ENCODE results near the gene DCTN2. TPM values are rescaled to one million over a fixed set of nuclear protein-coding genes. Genes with fewer than 3 reads are reported as not detected.

Gene DCTN2
- total and polyA plus RNA-seq, 7 experiments from 2014 or later, result 52.1 to 78.8 (median 63.0) TPM

DNA sequence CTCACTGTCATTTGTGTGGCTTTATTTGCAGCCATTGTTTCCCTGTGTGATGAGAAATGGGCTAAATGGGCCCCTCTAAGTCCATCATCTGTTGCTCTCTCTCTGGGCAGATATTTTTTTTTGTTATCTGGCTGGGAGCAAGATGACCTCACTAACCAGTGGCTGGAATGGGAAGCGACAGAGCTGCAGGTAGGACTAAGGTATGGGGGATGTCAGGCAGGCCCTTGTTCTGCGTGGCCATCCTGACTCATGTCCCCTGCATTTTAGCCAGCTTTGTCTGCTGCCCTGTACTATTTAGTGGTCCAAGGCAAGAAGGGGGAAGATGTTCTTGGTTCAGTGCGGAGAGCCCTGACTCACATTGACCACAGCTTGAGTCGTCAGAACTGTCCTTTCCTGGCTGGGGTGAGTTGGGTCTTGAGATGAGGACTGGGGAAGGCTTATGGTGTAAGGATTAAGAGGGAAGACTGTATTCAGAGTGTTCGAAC, 57.8 kb downstream of the DCTN2 start:
- no peaks in the 10 kb centered on the region for H3K9me3 Mint-ChIP-seq
- peak overlapping the region; percentile 89 to 100 (median 98) for H3K4me3 Mint-ChIP-seq
- POLR2A ChIA-PET, result interaction anchor here (0.9 to 6.7 kb wide), 7 partner anchors 9 to 30 kb away, joined by 3 to 52 read pairs (median 4); partner anchors contain the start of genes ARHGAP9 and DDIT3
- peaks cover 19 to 40% (median 35%) of the 10 kb centered on the region in 7 donors for H3K4me1 Mint-ChIP-seq
- intact Hi-C loops (cut with micrococcal nuclease), result loop anchor here (2.0 to 5.0 kb wide), 2 partner anchors 30 to 1372 kb away; partner anchors contain the start of genes GLI1 (in 1 of the 2), RPL41 (in 1 of the 2) and ZC3H10 (in 1 of the 2)
- DNase-seq, result no peak
- Histone ChIP-seq H3K27ac (ENCODE audit: low read depth, low read length) (peak overlapping the region; percentile 86), H3K9me3 (ENCODE audit: control insufficient read depth in 2 of 3, low read length in 3 of 3) (no peaks in the 10 kb centered on the region), H3K27me3 (ENCODE audit: control insufficient read depth in 2 of 2, insufficient read depth in 2 of 2, low read length in 2 of 2) (no peaks in the 10 kb centered on the region), H3K4me1 (ENCODE audit: control insufficient read depth in 2 of 2, insufficient read depth in 2 of 2, low read length in 2 of 2) (peaks cover 17 to 21% of the 10 kb centered on the region in 2 donors), H3K36me3 (ENCODE audit: control insufficient read depth in 2 of 3, insufficient read depth in 3 of 3, low read length in 3 of 3) (peaks cover 5 to 44% (median 10%) of the 10 kb centered on the region in 3 experiments), H3K4me3 (ENCODE audit: low read length) (peak overlapping the region; percentile 1)
- H3K27ac Mint-ChIP-seq, result peak overlapping the region; percentile 86 to 99 (median 96)
- ATAC-seq, result no peak
- peaks cover 7 to 31% (median 21%) of the 10 kb centered on the region in 5 donors for H3K36me3 Mint-ChIP-seq
- H3K27me3 Mint-ChIP-seq, result peaks cover 0 to 2% (median 0%) of the 10 kb centered on the region in 5 donors
- CTCF ChIA-PET, result interaction anchor here (0.7 to 0.8 kb wide), 2 partner anchors 8 to 26 kb away, joined by 3 read pairs; no protein-coding TSS in a partner anchor

GRCh38 chr12:57488402-57489156, 58.4 kb downstream of the DCTN2 start:
- Histone ChIP-seq H3K4me1 (ENCODE audit: control insufficient read depth in 2 of 2, insufficient read depth in 2 of 2, low read length in 2 of 2) (peaks cover 17 to 21% of the 10 kb centered on the region in 2 donors), H3K27ac (ENCODE audit: low read depth, low read length) (peak overlapping the region; percentile 86), H3K4me3 (ENCODE audit: low read length) (peak overlapping the region; percentile 89), H3K9me3 (ENCODE audit: control insufficient read depth in 2 of 3, low read length in 3 of 3) (no peaks in the 10 kb centered on the region), H3K36me3 (ENCODE audit: control insufficient read depth in 2 of 3, insufficient read depth in 3 of 3, low read length in 3 of 3) (peaks cover 5 to 44% (median 10%) of the 10 kb centered on the region in 3 experiments), H3K27me3 (ENCODE audit: control insufficient read depth in 2 of 2, insufficient read depth in 2 of 2, low read length in 2 of 2) (no peaks in the 10 kb centered on the region)
- Mint-ChIP-seq H3K36me3 (peaks cover 7 to 27% (median 21%) of the 10 kb centered on the region in 5 donors), H3K27ac (peak overlapping the region; percentile 86 to 99 (median 96)), H3K27me3 (peaks cover 0 to 2% (median 0%) of the 10 kb centered on the region in 5 donors), H3K4me3 (peak overlapping the region; percentile 89 to 100 (median 98)), H3K4me1 (peaks cover 19 to 41% (median 35%) of the 10 kb centered on the region in 7 donors), H3K9me3 (no peaks in the 10 kb centered on the region)
- ChIA-PET CTCF (interaction anchor here (0.7 to 0.9 kb wide), 3 partner anchors 8 to 25 kb away, joined by 3 read pairs; no protein-coding TSS in a partner anchor), POLR2A (interaction anchor here (0.6 to 6.7 kb wide), 10 partner anchors 8 to 58 kb away, joined by 3 to 52 read pairs (median 4); partner anchors contain the start of genes ARHGAP9 and DDIT3)
- DNase-seq (no peak), ATAC-seq (no peak)
- intact Hi-C loops (cut with micrococcal nuclease), result loop anchor here (1.0 to 5.0 kb wide), 3 partner anchors 30 to 1371 kb away; partner anchors contain the start of genes DDIT3 (in 1 of the 2), GLI1 (in 1 of the 2), RPL41 (in 1 of the 2) and ZC3H10 (in 1 of the 2)

DNA sequence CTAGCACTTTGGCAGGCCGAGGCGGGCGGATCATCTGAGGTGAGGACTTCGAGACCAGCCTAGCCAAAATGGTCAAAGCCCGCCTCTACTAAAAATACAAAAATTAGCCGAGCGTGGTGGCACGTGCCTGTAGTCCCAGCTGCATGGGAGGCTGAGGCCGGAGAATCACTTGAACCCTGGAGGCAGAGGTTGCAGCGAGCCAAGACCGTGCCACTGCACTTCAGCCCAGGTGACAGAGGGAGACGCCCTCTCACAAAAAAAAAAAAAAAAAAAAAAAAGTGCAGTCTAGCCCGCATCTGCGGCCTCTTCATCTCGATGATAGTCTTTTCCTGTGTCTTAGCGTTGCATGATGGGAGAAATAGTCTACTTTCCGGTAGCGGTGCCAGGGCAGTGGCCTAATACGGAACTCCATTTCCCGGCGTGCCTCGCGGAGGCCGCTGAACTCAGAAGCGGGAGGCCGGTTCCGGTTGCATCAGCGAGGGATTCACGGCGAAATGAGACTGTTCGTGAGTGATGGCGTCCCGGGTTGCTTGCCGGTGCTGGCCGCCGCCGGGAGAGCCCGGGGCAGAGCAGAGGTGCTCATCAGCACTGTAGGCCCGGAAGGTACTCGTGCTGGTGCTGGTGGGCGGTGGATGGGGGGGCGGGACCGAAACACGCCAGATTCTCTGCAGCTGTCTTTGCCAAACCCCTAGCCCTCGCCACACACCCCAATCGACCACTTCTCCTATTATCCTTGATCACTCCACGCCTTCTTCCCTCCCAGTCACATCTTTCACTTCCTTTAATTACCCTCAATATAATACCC, 59.2 kb downstream of the DCTN2 start, which contains the start of gene MARS1:
Gene MARS1, plus strand, starts transcription at position 472 of the 805 bp plus-strand sequence. Its CDS starts 23 bp downstream, at position 495.
- Mint-ChIP-seq H3K27me3 (peaks cover 0 to 2% (median 0%) of the 10 kb centered on the region in 5 donors), H3K36me3 (peaks cover 7 to 25% (median 20%) of the 10 kb centered on the region in 5 donors), H3K9me3 (no peaks in the 10 kb centered on the region), H3K4me3 (peak within 1 kb of the TSS; percentile 89 to 100 (median 98)), H3K4me1 (peaks cover 21 to 48% (median 40%) of the 10 kb centered on the region in 7 donors), H3K27ac (peak within 1 kb of the TSS; percentile 86 to 99 (median 96))
- Histone ChIP-seq H3K4me1 (ENCODE audit: control insufficient read depth in 2 of 2, insufficient read depth in 2 of 2, low read length in 2 of 2) (peaks cover 17 to 21% of the 10 kb centered on the region in 2 donors), H3K4me3 (ENCODE audit: low read length) (peak within 1 kb of the TSS; percentile 89), H3K9me3 (ENCODE audit: control insufficient read depth in 2 of 3, low read length in 3 of 3) (no peaks in the 10 kb centered on the region), H3K27me3 (ENCODE audit: control insufficient read depth in 2 of 2, insufficient read depth in 2 of 2, low read length in 2 of 2) (no peaks in the 10 kb centered on the region), H3K36me3 (ENCODE audit: control insufficient read depth in 2 of 3, insufficient read depth in 3 of 3, low read length in 3 of 3) (peaks cover 2 to 41% (median 10%) of the 10 kb centered on the region in 3 experiments), H3K27ac (ENCODE audit: low read depth, low read length) (peak within 1 kb of the TSS; percentile 86)
- POLR2A ChIA-PET, result interaction anchor here (0.6 to 6.7 kb wide), 9 partner anchors 7 to 111 kb away, joined by 3 to 52 read pairs (median 4); partner anchors contain the start of gene ARHGAP9
- DNase-seq (peak; percentile 71 to 95 (median 93)), ATAC-seq (peak; percentile 99)
- CTCF ChIA-PET, result interaction anchor here (0.9 to 1.2 kb wide), 2 partner anchors 11 kb away, joined by 3 to 9 read pairs; no protein-coding TSS in a partner anchor
- intact Hi-C loops (cut with micrococcal nuclease), result loop anchor here (1.0 to 5.0 kb wide), 10 partner anchors 8 to 1370 kb away; partner anchors contain the start of genes DDIT3 (in 2 of the 2), R3HDM2 (in 2 of the 2), ARHGAP9 (in 1 of the 2) and CDK4 (in 1 of the 2)

DNA sequence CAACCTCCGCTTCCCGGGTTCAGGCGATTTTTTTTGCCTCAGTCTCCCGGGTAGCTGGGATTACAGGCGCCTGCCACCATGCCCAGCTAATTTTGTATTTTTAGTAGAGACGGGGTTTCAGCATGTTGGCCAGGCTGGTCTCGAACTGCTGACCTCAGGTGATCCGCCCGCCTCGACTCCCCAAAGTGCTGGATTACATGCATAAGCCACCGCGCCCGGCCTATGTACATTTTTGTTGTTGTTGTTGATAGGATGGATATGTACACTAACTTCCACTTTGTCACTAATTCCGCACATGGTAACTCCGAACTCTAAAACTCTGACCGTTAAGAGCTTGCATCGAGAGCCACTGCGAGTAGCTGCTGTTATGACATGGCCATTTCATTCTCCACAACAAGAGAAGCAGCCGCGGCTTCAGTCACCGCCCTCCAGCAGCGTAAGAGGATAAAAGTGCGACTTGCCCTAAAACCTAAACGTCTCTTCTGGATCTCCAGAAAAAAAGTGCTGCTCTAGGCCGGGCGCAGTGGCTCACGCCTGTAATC, 59.9 kb downstream of the DCTN2 start:
- no peaks in the 10 kb centered on the region for H3K27me3 ChIP-seq (ENCODE audit: control insufficient read depth in 2 of 2, insufficient read depth in 2 of 2, low read length in 2 of 2)
- ChIA-PET POLR2A (interaction anchor here (0.9 to 6.7 kb wide), 6 partner anchors 9 to 112 kb away, joined by 3 to 52 read pairs (median 5); partner anchors contain the start of gene ARHGAP9), CTCF (interaction anchor here (0.7 to 1.2 kb wide), 2 partner anchors 10 to 46 kb away, joined by 3 to 9 read pairs; no protein-coding TSS in a partner anchor)
- no peak for DNase-seq
- H3K27me3 Mint-ChIP-seq, result peaks cover 0 to 2% (median 0%) of the 10 kb centered on the region in 5 donors
- no peak for ATAC-seq
- peak overlapping the region; percentile 86 to 99 (median 96) for H3K27ac Mint-ChIP-seq
- peaks cover 0 to 35% (median 10%) of the 10 kb centered on the region in 3 experiments for H3K36me3 ChIP-seq (ENCODE audit: control insufficient read depth in 2 of 3, insufficient read depth in 3 of 3, low read length in 3 of 3)
- H3K9me3 ChIP-seq (ENCODE audit: control insufficient read depth in 2 of 3, low read length in 3 of 3), result no peaks in the 10 kb centered on the region
- H3K4me1 ChIP-seq (ENCODE audit: control insufficient read depth in 2 of 2, insufficient read depth in 2 of 2, low read length in 2 of 2), result peaks cover 17 to 21% of the 10 kb centered on the region in 2 donors
- H3K27ac ChIP-seq (ENCODE audit: low read depth, low read length), result peak overlapping the region; percentile 86
- no peak overlapping the region for H3K4me3 ChIP-seq (ENCODE audit: low read length)
- H3K4me3 Mint-ChIP-seq, result peak overlapping the region in 7 of 10 donors; percentile 89 to 100 (median 97)
- intact Hi-C loops (cut with micrococcal nuclease), result loop anchor here (1.0 to 5.0 kb wide), 9 partner anchors 8 to 1370 kb away; partner anchors contain the start of genes R3HDM2 (in 2 of the 2), ARHGAP9 (in 1 of the 2), CDK4 (in 1 of the 2) and DCTN2 (in 1 of the 2)
- H3K9me3 Mint-ChIP-seq, result no peaks in the 10 kb centered on the region
- H3K36me3 Mint-ChIP-seq, result peaks cover 7 to 21% (median 17%) of the 10 kb centered on the region in 5 donors
- H3K4me1 Mint-ChIP-seq, result peaks cover 21 to 48% (median 39%) of the 10 kb centered on the region in 7 donors

GRCh38 chr12:57485695-57486094, 61.3 kb downstream of the DCTN2 start:
- Histone ChIP-seq H3K27me3 (ENCODE audit: control insufficient read depth in 2 of 2, insufficient read depth in 2 of 2, low read length in 2 of 2) (no peaks in the 10 kb centered on the region), H3K27ac (ENCODE audit: low read depth, low read length) (no peak overlapping the region), H3K36me3 (ENCODE audit: control insufficient read depth in 2 of 3, insufficient read depth in 3 of 3, low read length in 3 of 3) (peaks cover 0 to 23% (median under 1%) of the 10 kb centered on the region in 3 experiments), H3K4me3 (ENCODE audit: low read length) (no peak overlapping the region), H3K9me3 (ENCODE audit: control insufficient read depth in 2 of 3, low read length in 3 of 3) (no peaks in the 10 kb centered on the region), H3K4me1 (ENCODE audit: control insufficient read depth in 2 of 2, insufficient read depth in 2 of 2, low read length in 2 of 2) (peaks cover 25 to 33% of the 10 kb centered on the region in 2 donors)
- Mint-ChIP-seq H3K27me3 (peaks cover 0 to 2% (median 0%) of the 10 kb centered on the region in 5 donors), H3K36me3 (peaks cover 0 to 16% (median 9%) of the 10 kb centered on the region in 5 donors), H3K4me3 (no peak overlapping the region), H3K9me3 (peaks cover 0 to 2% (median 0%) of the 10 kb centered on the region in 11 donors), H3K27ac (peak overlapping the region in 5 of 9 donors; percentile 31 to 85 (median 56)), H3K4me1 (peaks cover 27 to 56% (median 48%) of the 10 kb centered on the region in 7 donors)
- no peak for DNase-seq
- no peak for ATAC-seq
- CTCF ChIA-PET, result interaction anchor here (0.7 to 1.1 kb wide), 4 partner anchors 8 to 45 kb away, joined by 3 to 10 read pairs (median 4); no protein-coding TSS in a partner anchor
- POLR2A ChIA-PET, result interaction anchor here (0.9 to 6.7 kb wide), 3 partner anchors 8 to 56 kb away, joined by 3 to 52 read pairs (median 4); partner anchors contain the start of gene ARHGAP9
- intact Hi-C loops (cut with micrococcal nuclease), result loop anchor here (2.0 to 5.0 kb wide), 2 partner anchors 55 to 1368 kb away; partner anchors contain the start of genes R3HDM2 (in 2 of the 2), RPL41 (in 1 of the 2) and ZC3H10 (in 1 of the 2)
